HG02943 (cell line): Measurements from ENCODE around the gene NDUFB1.

Experiments used
- ATAC-seq: cut with Tn5 transposase; IDR thresholded peaks from one replicate; pipeline ENCODE4 v1.9.1; 2021; ENCODE audit warnings: mild to moderate bottlenecking, low read depth, moderate library complexity; ENCODE audit not compliant: unreplicated experiment

Gene NDUFB1

DNA sequence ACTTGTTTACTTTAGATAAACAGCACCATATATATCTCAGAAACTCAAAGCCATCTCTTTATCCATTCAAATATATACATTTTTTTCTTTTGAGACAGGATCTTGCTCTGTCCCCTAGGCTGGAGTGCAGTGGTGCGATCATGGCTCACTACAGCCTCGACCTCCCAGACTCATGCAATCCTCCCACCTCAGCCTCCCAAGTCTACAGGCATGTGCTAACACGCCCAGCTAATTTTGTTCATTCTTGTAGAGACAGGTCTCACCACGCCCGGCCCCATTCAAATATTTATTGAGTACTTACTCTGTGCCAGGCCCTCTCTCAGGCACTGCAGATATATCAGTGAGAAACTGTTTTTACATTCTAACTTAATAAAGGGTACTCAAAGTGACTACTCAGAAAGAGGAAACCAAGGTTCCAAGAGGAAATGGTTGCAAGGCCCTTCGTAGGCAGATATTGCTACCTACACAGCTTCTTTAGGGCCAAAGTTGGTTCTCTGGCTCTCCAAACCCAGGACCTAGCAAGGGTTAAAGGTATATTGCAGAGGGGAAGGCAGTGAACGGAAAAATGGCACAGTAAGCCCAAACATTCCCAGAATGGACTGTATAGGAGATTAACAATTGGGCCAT lies 18.0 kb downstream of the NDUFB1 start:
- ATAC-seq: no peak

DNA sequence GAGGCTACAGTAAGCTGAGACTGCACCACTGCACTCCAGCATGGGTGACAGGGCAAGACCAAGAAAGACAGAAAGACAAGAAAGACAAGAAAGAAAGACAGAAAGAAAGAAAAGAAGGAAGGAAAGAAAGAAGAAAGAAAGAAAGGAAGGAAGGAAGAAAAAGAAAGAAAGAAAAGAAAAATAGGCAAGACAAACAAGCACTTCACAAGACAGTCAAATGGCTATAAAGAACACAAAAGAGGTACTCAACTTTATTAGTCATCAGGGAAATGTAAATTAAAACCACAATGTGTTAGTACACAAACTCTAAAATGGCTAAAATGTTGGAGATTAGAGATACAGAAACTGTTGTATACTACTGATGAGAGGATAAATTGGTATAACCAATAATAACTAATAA lies 21.7 kb downstream of the NDUFB1 start:
- ATAC-seq: no peak

DNA sequence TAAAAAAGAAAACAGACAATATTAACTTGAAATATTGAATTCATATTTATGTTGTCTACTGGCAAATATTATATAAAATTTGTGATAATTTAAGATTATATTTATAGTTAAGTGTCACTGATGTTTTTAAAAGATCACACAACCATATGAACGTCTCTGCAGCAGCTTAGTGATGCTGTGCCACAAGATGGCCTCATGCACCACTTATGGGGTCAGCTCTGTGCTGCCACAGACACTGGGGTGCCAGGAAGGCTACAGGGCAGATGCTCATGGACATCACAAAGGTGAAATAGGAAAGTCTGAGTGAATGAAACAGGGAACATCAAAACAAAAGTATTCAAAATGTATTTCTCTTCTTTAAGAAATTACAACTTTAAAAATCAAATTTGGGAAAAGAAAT lies 28.2 kb downstream of the NDUFB1 start:
- ATAC-seq: no peak

DNA sequence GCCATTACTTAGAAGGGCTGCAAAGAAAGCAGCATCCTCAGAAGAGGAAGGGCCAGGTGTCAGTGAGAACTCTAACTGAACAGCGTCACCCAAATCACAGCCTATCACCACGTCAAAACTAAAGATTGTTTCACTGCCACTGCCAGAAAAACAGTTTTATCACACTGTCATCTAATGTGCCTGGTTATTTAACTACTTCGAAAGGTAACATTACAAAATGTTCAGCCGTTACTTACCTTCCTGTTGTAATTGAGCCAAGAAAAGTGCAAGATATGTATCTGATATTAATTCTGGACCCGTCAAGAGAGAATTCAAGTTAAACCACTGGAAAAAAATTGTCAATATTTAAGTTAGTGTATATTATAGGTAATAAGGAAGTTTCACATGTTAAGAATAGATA lies 33.0 kb downstream of the NDUFB1 start:
- no peak for ATAC-seq

DNA sequence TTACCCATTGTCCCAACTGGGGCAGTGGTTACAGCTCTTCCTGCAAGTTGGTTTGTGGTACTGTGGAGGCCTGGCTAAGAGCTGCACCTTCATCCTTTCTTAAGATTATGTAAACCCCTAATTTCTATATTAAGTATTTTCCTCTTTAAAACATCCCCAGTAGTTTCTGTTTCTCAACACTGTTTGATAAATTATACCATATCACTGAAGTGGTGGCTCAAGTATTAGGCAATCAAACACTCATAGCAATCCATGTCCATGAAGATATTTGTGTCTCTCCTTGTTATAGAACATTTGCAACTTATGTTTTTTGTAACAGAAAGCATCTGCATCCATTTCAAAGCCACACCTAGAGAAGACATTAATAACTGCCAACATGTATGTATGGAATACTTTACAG lies 47.0 kb downstream of the NDUFB1 start:
- no peak for ATAC-seq
